A673 (cell line): ENCODE measurements around the gene HOXD4. TPM values are rescaled to one million over a fixed set of nuclear protein-coding genes. Genes with fewer than 3 reads are reported as not detected.

Source experiments
- BruUV-seq: library from RNA; stranded (reverse); fragments of 400-500 nt; replicated peaks from 2 replicates; lab custom pipeline; 2021; lab: Mats Ljungman, UMichigan
- CTCF ChIA-PET: fragments of 300-600 bp; sonication (Branson Sonifier 250); formaldehyde crosslinking; loops from one replicate; lab custom pipeline; 2022; ENCODE audit warnings: antibody characterized with exemption; lab: Charles Lee
- POLR2A ChIA-PET: fragments of 300-600 bp; sonication (Branson Sonifier 250); formaldehyde crosslinking; loops from one replicate; lab custom pipeline; 2022; ENCODE audit warnings: antibody characterized with exemption; ENCODE audit not compliant: low non-redundant PET; lab: Charles Lee
- DNase-seq: peaks from one replicate; pipeline ENCODE4 v3.0.0-alpha.2; 2015; ENCODE audit warnings: low spot score
- H3K27ac ChIP-seq: fragments of 200-600 bp; sonication (generic); 2 replicates; pipeline ENCODE4 v1.5.1; 2016; ENCODE audit warnings: mixed run types, low read depth, mild to moderate bottlenecking, mixed read lengths, antibody characterized with exemption, low read length; ENCODE audit not compliant: poor library complexity, severe bottlenecking
- H3K27me3 ChIP-seq: fragments of 200-600 bp; sonication (generic); replicated peaks from 2 replicates; pipeline ENCODE4 v1.6.1; 2017; ENCODE audit warnings: mixed run types, low read depth, mild to moderate bottlenecking, mixed read lengths, antibody characterized with exemption, low read length; ENCODE audit not compliant: insufficient read depth, poor library complexity
- H3K36me3 ChIP-seq: fragments of 200-600 bp; sonication (generic); 2 replicates; pipeline ENCODE4 v1.6.1; 2016; ENCODE audit warnings: mixed run types, mild to moderate bottlenecking, mixed read lengths, antibody characterized with exemption, low read length; ENCODE audit not compliant: insufficient read depth, poor library complexity, severe bottlenecking
- H3K4me1 ChIP-seq: fragments of 200-600 bp; sonication (generic); 2 replicates; pipeline ENCODE4 v1.6.1; 2017; ENCODE audit warnings: mixed run types, mild to moderate bottlenecking, mixed read lengths, antibody characterized with exemption, low read length; ENCODE audit not compliant: insufficient read depth, poor library complexity, severe bottlenecking
- H3K4me3 ChIP-seq: fragments of 200-600 bp; sonication (generic); 2 replicates; pipeline ENCODE4 v1.5.1; 2016; ENCODE audit warnings: low read depth, mixed run types, mild to moderate bottlenecking, mixed read lengths, low read length; ENCODE audit not compliant: poor library complexity, severe bottlenecking
- H3K9me3 ChIP-seq: fragments of 200-600 bp; sonication (generic); 2 replicates; pipeline ENCODE4 v1.6.1; 2016; ENCODE audit warnings: mixed run types, low read depth, mild to moderate bottlenecking, mixed read lengths, antibody characterized with exemption, low read length; ENCODE audit not compliant: poor library complexity, severe bottlenecking
- CTCF ChIP-seq: fragments of 300-800, 200-600 bp; sonication (generic); conservative IDR thresholded peaks from 2 replicates; pipeline ENCODE4 v1.5.1; 2017; ENCODE audit warnings: low read depth, mild to moderate bottlenecking, antibody characterized with exemption, low read length, moderate library complexity, mixed read lengths
- EZH2 ChIP-seq: fragments of 200-600 bp; sonication (generic); IDR thresholded peaks from 2 replicates; pipeline ENCODE4 v1.6.1; 2017; ENCODE audit warnings: borderline replicate concordance, low read depth, mild to moderate bottlenecking, mixed read lengths, antibody characterized with exemption, low read length; ENCODE audit not compliant: poor library complexity, severe bottlenecking
- intact Hi-C: fragments of 100-400 bp; cut with micrococcal nuclease; formaldehyde crosslinking; loops from one replicate; pipeline ENCODE4 v1.10.0; 2022; ENCODE audit not compliant: unreplicated experiment
- total RNA-seq: library from RNA; stranded (reverse); gene quantifications from 2 replicates; pipeline ENCODE4 v1.2.3, GENCODE V29; 2021

The HOXD4 gene
- total RNA-seq, 1 experiment from 2014 or later: 30.8 TPM

GRCh38 chr2:176163672-176164056 is 12.3 kb downstream of the HOXD4 start:
- ChIA-PET CTCF (no interaction called here), POLR2A (no interaction called here)
- Histone ChIP-seq H3K27ac (no peak overlapping the region), H3K4me3 (no peak overlapping the region), H3K36me3 (peaks cover 10% of the 10 kb centered on the region), H3K27me3 (no peaks in the 10 kb centered on the region), H3K9me3 (no peaks in the 10 kb centered on the region), H3K4me1 (peaks cover 13% of the 10 kb centered on the region)
- BruUV-seq: no TSS peak
- no peak for DNase-seq
- intact Hi-C loops: no loop called here
- no peak for TF ChIP-seq EZH2
- no peak for TF ChIP-seq CTCF

- Histone ChIP-seq H3K4me1 (peaks cover 8% of the 10 kb centered on the region), H3K27me3 (no peaks in the 10 kb centered on the region), H3K27ac (no peak overlapping the region), H3K4me3 (no peak overlapping the region), H3K36me3 (peaks cover 10% of the 10 kb centered on the region), H3K9me3 (no peaks in the 10 kb centered on the region)
- TF ChIP-seq CTCF: no peak
- no peak for TF ChIP-seq EZH2
- CTCF ChIA-PET: no interaction called here
- no peak for DNase-seq
- intact Hi-C loops: no loop called here
- POLR2A ChIA-PET: no interaction called here
- no TSS peak for BruUV-seq
These were observed 12.9 kb downstream of the HOXD4 start for GRCh38 chr2:176164201-176164600.

- H3K4me3 ChIP-seq: no peak overlapping the region
- no TSS peak for BruUV-seq
- peaks cover 7% of the 10 kb centered on the region for H3K36me3 ChIP-seq
- no peak for DNase-seq
- intact Hi-C loops: no loop called here
- H3K4me1 ChIP-seq: peaks cover 3% of the 10 kb centered on the region
- CTCF ChIA-PET: no interaction called here
- no peak overlapping the region for H3K27ac ChIP-seq
- POLR2A ChIA-PET: no interaction called here
- no peaks in the 10 kb centered on the region for H3K9me3 ChIP-seq
- no peaks in the 10 kb centered on the region for H3K27me3 ChIP-seq
- no peak for TF ChIP-seq EZH2
- TF ChIP-seq CTCF: no peak
These were observed 13.4 kb downstream of the HOXD4 start for GRCh38 chr2:176164611-176165369.
